Natural killer cell (primary cell): ENCODE data around the gene IRGQ. TPM values are rescaled to one million over a fixed set of nuclear protein-coding genes. Genes with fewer than 3 reads are reported as not detected.
"Not testable (repeated sequence)": the region's sequence is repeated elsewhere in the genome, so short reads cannot be mapped to it uniquely, and the experiment has no call there.

Experiments
- ATAC-seq, 3 donors: fragments of 150-1000 bp in 2 of 3; fragments of 200-7000 bp in 1 of 3; cut with Tn5 transposase; 1 replicate in 1 of 3; 2 replicates in 2 of 3; pipeline ENCODE4 v1.10.0; 2021; ENCODE audit warnings: mild to moderate bottlenecking in 2 of 3, moderate library complexity in 2 of 3
- DNase-seq, 2 donors: peaks; one replicate each; pipeline versions ENCODE4 v3.0.0 to v3.0.0-alpha.2; 2013 to 2021; ENCODE audit warnings: mixed read lengths in 1 of 2
- H3K27ac ChIP-seq: one replicate; pipeline ENCODE4 v1.5.1; 2013; ENCODE audit warnings: mild to moderate bottlenecking, low read length
- H3K27me3 ChIP-seq: one replicate; pipeline ENCODE4 v1.6.1; 2013; ENCODE audit warnings: low read length; ENCODE audit not compliant: control insufficient read depth, insufficient read depth
- H3K36me3 ChIP-seq: one replicate; pipeline ENCODE4 v1.6.1; 2013; ENCODE audit warnings: low read length; ENCODE audit not compliant: control insufficient read depth, insufficient read depth
- H3K4me1 ChIP-seq: one replicate; pipeline ENCODE4 v1.6.1; 2013; ENCODE audit warnings: low read length; ENCODE audit not compliant: control insufficient read depth, insufficient read depth
- H3K4me3 ChIP-seq: one replicate; pipeline ENCODE4 v1.5.1; 2013; ENCODE audit warnings: low read length
- H3K9me3 ChIP-seq: one replicate; pipeline ENCODE4 v1.6.1; 2013; ENCODE audit warnings: low read length; ENCODE audit not compliant: control insufficient read depth, insufficient read depth
- H3K27ac Mint-ChIP-seq, 2 donors: one replicate each; pipeline ENCODE4 v1.8.0; 2022; ENCODE audit warnings: mild to moderate bottlenecking in 2 of 2, mixed read lengths in 2 of 2, moderate library complexity in 1 of 2
- H3K27me3 Mint-ChIP-seq, 2 donors: one replicate each; pipeline ENCODE4 v1.8.0; 2022; ENCODE audit warnings: low read depth in 2 of 2, mixed read lengths in 2 of 2
- H3K36me3 Mint-ChIP-seq: one replicate; pipeline ENCODE4 v1.8.0; 2022; ENCODE audit warnings: mixed read lengths
- H3K4me1 Mint-ChIP-seq, 2 donors: one replicate each; pipeline ENCODE4 v1.8.0; 2022; ENCODE audit warnings: mixed read lengths in 2 of 2
- H3K4me3 Mint-ChIP-seq: one replicate; pipeline ENCODE4 v1.8.0; 2022; ENCODE audit warnings: mild to moderate bottlenecking, moderate library complexity, mixed read lengths
- H3K9me3 Mint-ChIP-seq, 2 donors: one replicate each; pipeline ENCODE4 v1.8.0; 2022; ENCODE audit warnings: mixed read lengths in 2 of 2
- WGBS: methylation state at CpG from one replicate; pipeline ENCODE4 v1.1.7; 2013; ENCODE audit warnings: missing lambda C conversion rate; ENCODE audit not compliant: insufficient coverage; 5-methylcytosine and 5-hydroxymethylcytosine counted together
- intact Hi-C: fragments of 100-400 bp; cut with micrococcal nuclease; formaldehyde crosslinking; loops from one replicate; pipeline ENCODE4 v1.14.2; 2022
- total RNA-seq, 4 donors: library from RNA; stranded (reverse); fragments of 120-200 nt in 1 of 4; gene quantifications; one replicate each; pipeline versions ENCODE4 v1.2.3 to v1.2.4, GENCODE V29; 2013 to 2022
- TF ChIP-seq, protein P1 (sequence below): fragments of 200-600 bp; IDR thresholded peaks from one replicate; pipeline ENCODE4 v1.8.0; 2022; ENCODE audit warnings: antibody characterized with exemption

Gene IRGQ
- total RNA-seq, 3 donors from 2014 or later (not counting 1 experiment from before 2014, with no cell fraction given): 28.5 to 43.7 (median 32.2) TPM

DNA sequence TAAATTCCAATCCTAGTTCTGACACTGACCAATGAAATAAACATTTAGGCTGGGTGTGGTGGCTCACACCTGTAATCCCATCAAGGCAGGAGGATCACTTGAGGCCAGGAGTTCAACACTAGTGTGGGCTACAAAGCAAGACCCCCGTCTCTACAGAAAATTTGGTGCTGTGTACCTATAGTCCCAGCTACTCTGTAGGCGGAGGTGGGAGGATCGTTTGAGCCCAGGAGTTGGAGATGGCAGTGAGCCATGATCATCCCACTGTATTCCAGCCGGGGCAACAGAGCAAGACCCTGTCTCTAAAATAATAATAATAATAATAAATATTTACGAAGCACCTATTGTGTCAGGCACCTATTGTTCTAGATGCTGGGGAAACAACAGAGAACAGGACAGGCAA, 6.7 kb downstream of the IRGQ start:
- H3K36me3 ChIP-seq: peaks cover 11% of the 10 kb centered on the region
- no peak overlapping the region for H3K27ac ChIP-seq
- no peaks in the 10 kb centered on the region for H3K27me3 ChIP-seq
- no peaks in the 10 kb centered on the region for H3K27me3 Mint-ChIP-seq
- H3K4me1 ChIP-seq: peaks cover 6% of the 10 kb centered on the region
- TF ChIP-seq, protein P1, sequence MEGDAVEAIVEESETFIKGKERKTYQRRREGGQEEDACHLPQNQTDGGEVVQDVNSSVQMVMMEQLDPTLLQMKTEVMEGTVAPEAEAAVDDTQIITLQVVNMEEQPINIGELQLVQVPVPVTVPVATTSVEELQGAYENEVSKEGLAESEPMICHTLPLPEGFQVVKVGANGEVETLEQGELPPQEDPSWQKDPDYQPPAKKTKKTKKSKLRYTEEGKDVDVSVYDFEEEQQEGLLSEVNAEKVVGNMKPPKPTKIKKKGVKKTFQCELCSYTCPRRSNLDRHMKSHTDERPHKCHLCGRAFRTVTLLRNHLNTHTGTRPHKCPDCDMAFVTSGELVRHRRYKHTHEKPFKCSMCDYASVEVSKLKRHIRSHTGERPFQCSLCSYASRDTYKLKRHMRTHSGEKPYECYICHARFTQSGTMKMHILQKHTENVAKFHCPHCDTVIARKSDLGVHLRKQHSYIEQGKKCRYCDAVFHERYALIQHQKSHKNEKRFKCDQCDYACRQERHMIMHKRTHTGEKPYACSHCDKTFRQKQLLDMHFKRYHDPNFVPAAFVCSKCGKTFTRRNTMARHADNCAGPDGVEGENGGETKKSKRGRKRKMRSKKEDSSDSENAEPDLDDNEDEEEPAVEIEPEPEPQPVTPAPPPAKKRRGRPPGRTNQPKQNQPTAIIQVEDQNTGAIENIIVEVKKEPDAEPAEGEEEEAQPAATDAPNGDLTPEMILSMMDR: no peak
- H3K4me1 Mint-ChIP-seq: peaks cover 16 to 42% of the 10 kb centered on the region in 2 donors
- no peak overlapping the region for H3K4me3 Mint-ChIP-seq
- intact Hi-C loops: no loop called here
- no peaks in the 10 kb centered on the region for H3K9me3 Mint-ChIP-seq
- H3K36me3 Mint-ChIP-seq: no peaks in the 10 kb centered on the region
- 96% methylated on average over 4 of the region's 5 CpGs for WGBS
- no peaks in the 10 kb centered on the region for H3K9me3 ChIP-seq
- no peak for ATAC-seq
- DNase-seq: no peak
- H3K27ac Mint-ChIP-seq: peak overlapping the region; percentile 63 to 68
- H3K4me3 ChIP-seq: no peak overlapping the region

DNA sequence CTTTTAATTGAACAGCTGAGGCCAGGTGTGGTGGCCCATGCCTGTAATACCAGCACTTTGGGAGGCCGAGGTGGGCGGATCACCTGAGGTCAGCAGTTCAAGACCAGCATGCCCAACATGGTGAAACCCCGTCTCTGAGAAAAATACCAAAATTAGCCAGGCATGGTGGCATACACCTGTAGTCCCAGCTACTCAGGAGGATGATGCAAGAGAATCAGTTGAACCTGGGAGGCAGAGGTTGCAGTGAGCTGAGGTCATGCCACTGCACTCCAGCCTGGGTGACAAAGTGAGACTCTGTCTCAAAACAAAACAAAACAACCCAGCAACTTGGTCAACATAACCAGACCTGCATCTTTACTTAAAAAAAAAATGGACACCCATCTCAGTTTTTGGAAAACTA, 8.9 kb downstream of the IRGQ start:
- H3K4me1 ChIP-seq, H3K27me3 ChIP-seq, intact Hi-C loops, H3K27ac Mint-ChIP-seq, H3K9me3 Mint-ChIP-seq, DNase-seq, H3K9me3 ChIP-seq, H3K36me3 Mint-ChIP-seq, H3K27me3 Mint-ChIP-seq, H3K4me3 Mint-ChIP-seq, H3K36me3 ChIP-seq, H3K4me3 ChIP-seq, H3K27ac ChIP-seq, ATAC-seq: not testable (repeated sequence)
- 93% methylated on average over 3 of the region's 3 CpGs for WGBS
- peaks cover 10 to 30% of the 10 kb centered on the region in 2 donors for H3K4me1 Mint-ChIP-seq

DNA sequence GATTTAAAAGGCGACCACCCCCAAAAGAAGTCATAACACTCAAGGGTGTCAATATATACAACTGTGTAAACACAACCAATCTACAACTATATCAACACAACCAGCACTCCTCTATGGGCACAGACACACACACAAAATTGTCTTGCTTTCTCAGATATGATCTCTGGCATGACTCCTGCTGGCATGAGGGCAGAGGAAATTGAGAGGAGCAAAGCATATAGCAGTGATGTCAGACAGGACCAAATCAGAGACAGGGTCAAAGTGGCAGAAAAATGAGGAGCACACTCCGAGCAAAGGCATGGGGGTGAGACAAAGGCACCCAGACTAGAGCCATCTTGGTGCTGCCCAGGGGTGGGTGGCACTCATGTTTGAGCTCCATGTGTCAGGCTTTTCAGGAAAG, 9.6 kb downstream of the IRGQ start:
- H3K4me1 Mint-ChIP-seq: peaks cover 10 to 30% of the 10 kb centered on the region in 2 donors
- TF ChIP-seq, protein P1: no peak
- ATAC-seq: no peak
- Histone ChIP-seq H3K27me3 (no peaks in the 10 kb centered on the region), H3K9me3 (no peaks in the 10 kb centered on the region), H3K4me1 (peaks cover 11% of the 10 kb centered on the region), H3K27ac (no peak overlapping the region), H3K4me3 (no peak overlapping the region), H3K36me3 (peaks cover 2% of the 10 kb centered on the region)
- no peaks in the 10 kb centered on the region for H3K36me3 Mint-ChIP-seq
- no peaks in the 10 kb centered on the region for H3K27me3 Mint-ChIP-seq
- no peak overlapping the region for H3K4me3 Mint-ChIP-seq
- no peaks in the 10 kb centered on the region for H3K9me3 Mint-ChIP-seq
- no peak overlapping the region for H3K27ac Mint-ChIP-seq
- no peak for DNase-seq
- intact Hi-C loops: no loop called here
- 79% methylated on average over 2 of the region's 2 CpGs for WGBS

DNA sequence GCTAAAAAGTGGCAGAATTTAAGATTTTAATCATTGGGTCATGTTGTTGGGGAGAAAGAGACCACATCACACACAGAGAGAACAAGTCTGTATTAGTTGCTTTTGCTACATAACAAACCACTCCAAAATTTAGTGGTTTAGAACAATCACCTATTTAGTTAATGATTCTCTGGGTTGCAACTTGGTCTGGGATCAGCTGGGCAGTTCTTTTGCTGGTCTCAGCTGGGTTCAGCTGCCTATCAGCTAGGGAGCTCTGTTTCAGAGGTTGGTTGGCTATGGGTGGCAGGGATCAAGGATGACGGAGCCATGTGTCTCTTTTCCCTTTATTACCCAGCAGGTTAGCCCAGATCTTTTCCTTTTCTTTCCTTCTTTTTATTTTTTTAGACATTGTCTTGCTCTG, 11.4 kb downstream of the IRGQ start:
- H3K4me3 ChIP-seq: no peak overlapping the region

More for the DNA sequence above, 11.4 kb downstream of the IRGQ start:
- H3K9me3 ChIP-seq: no peaks in the 10 kb centered on the region
- WGBS: 100% methylated on average over 1 of the region's 1 CpG
- H3K27ac ChIP-seq: no peak overlapping the region
- Mint-ChIP-seq H3K36me3 (no peaks in the 10 kb centered on the region), H3K27ac (peak overlapping the region; percentile 78 to 84), H3K9me3 (no peaks in the 10 kb centered on the region), H3K27me3 (no peaks in the 10 kb centered on the region), H3K4me3 (no peak overlapping the region), H3K4me1 (peaks cover 17 to 26% of the 10 kb centered on the region in 2 donors)
- ATAC-seq (peak in 2 of 3 donors; percentile 14 to 37), DNase-seq (no peak)
- no peaks in the 10 kb centered on the region for H3K27me3 ChIP-seq
- peaks cover 26% of the 10 kb centered on the region for H3K4me1 ChIP-seq
- intact Hi-C loops: no loop called here
- H3K36me3 ChIP-seq: no peaks in the 10 kb centered on the region
- TF ChIP-seq, protein P1: no peak
